NCI-H345 treated with DMSO at 0.1 percent for 48 hours (cell line): ENCODE results near the gene NRP1.

Experiments used
- DNase-seq: peaks from one replicate; lab custom pipeline; 2025; ENCODE audit not compliant: unreplicated experiment; lab: John Stamatoyannopoulos, UW

NRP1 gene

DNA sequence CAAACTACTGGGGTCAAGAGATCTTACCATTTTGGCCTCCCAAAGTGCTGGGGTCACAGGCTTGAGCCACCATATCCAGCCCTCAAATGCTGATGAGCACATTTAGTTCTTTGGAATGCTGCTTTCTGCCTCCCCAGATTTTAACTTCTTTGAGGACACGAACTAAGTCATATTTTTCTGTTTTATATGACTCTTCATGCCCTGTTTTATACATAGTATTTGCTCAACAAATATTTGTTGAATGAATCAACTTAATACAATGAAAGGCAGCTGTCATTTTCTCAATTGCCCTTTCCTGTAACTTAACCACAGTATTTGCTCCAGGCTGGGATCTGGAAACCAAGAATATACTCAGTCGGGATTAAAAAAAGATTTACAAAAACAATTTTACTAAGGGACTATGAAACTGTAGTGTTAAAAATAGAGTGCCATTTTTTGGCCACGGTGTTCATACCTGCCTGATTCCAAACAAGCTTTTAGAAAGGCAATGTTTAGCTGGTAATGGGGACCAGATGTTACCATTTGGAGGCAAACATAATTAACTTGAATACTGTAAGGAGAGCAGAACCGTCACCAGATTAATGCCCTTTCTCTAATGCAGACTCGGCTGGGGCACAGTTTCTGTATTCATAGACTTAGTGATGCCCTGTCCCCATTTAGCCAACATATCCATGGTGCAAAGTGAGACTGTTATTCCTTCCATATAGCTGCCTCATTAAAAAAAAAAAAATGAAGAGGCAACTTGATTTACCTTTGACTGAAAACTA, 117.6 kb downstream of the NRP1 start:
- DNase-seq, result no peak

DNA sequence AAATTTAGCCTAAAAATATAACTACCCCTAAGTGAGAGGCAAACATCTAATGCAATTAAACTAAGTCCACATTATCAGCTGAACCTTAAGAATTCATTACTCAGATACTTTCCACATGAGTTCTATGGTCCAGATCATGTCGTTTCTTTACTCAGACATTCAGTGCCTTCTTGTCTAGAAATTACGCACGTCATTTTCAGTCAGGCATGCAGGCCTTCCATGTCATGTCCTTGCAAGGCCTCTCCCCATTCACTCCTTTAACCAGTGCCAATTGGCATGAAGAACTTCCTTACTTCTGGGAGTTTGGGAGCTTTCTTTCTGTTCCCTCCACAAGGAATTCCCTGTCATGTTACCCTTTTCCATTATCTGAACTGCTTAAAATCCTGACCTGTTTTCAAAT, 118.8 kb downstream of the NRP1 start:
- DNase-seq, result no peak

DNA sequence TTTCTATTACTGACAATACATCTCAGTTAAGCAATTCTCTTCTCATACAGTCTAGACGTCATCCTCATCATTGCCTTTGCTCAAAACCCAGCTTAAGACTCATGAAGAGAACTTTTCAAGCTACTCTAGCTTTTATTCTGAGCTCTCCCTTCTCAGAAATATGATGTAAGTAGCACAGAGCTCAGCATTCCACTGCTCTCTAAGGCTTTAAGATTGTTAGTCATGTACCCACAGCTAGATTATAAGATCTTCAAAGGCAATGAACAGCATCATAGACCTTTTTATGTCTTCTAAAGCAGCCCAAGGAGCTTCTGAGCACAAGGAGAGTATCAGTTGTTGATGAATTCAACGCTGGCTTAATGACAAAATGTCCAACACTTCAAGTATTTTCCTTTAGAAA, 119.3 kb downstream of the NRP1 start:
- no peak for DNase-seq

DNA sequence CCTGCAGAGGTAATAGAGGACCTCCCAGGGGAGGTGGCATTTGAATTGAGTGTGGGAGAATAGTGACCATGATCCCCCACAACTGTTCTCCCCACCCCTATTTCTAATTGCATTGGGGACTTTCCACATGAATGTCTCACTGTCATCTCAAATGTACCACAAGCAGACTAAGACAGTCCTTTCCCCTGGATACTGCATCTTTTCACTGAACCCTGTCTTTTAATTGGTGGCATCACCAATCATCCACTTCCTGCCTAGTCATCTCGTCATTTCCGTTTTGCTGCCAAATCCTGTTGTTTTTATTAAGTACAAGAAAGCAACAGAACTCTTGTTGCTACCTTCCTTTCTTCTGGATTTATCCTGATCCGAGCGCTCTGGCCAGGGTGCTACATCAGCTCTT, 120.3 kb downstream of the NRP1 start:
- DNase-seq, result no peak

DNA sequence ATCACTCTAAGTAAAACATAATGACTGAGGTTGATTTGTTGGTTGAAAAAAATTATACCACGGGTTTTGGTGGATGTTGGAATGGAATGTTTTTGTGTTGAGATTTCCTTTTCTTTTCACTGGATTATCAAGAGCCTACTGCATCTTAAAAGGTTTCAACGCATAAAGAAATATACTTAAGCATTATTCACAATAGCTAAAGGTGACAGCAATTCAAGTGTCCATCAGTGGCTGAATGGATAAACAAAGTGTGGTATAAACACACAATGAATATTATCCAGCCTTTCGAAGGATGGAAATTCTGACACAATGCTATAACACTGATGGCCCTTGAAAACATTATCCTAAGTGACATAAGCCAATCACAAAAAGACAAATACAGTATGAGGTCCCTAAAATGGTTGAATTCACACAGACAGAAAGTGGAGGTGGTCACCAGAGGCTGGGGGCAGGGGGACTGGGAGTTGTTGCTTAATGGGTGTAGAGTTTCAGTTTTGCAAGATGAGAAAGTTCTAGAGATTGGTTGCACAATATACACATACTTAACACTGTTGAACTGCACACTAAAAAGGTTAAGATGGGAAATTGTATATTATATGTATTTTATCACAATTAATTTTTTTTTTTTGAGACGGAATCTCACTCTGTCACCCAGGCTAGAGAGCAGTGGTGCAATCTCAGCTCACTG, 122.3 kb downstream of the NRP1 start:
- no peak for DNase-seq

DNA sequence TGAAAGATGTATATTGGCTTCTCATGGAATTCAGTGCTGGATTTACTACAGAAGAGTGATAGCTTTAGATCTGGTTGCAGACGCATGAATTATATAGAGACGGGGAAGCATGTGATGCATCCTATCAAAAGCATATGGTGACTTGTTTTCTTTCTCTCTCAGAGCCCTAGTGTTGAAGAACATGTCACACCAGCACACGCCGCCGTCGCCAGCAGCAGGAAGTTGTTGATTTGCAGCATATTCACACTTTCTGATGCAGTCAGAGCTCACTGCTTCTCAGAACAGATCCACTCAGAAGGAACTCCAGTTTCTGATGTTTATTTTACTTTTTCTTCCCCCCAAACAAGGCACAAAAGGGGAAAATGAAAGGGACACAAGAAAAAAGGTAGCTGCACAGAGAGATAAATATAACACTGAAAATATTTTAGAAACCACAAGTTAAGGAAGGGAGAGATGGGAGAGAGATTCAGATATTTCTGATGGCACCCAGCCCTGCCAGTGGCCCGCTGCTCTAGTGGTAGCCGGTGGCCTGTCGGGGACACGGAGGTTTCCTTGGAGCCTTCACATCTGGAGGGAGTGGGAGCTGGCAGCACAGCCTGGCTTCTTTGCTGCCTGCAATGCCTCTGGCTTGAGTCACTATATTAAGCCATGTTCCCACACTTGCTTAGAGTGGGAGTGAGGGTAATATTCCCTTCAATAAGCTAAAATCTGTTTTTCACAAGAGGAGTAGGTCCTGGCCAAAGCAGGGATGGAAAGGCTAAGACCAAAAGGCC, 123.2 kb downstream of the NRP1 start:
- no peak for DNase-seq

DNA sequence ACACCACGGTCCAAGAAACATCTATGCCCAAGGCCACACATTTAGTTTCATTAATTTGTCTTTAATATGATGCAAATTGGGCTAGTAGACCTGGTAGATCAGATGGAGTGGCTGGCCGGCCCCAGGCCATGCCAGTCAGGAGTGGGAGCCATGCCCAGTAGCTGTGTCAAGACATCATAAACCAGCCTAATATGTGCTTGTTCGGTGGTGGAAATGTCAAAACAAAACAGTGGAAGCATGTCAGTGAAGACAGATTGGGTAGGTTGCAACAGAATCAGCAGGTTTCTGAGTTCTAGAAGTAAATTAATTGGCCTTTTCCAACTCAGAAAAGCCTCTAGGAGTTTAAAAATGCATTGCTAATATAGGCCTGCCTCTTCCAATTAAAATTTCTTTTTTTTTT, 124.7 kb downstream of the NRP1 start:
- DNase-seq, result no peak

DNA sequence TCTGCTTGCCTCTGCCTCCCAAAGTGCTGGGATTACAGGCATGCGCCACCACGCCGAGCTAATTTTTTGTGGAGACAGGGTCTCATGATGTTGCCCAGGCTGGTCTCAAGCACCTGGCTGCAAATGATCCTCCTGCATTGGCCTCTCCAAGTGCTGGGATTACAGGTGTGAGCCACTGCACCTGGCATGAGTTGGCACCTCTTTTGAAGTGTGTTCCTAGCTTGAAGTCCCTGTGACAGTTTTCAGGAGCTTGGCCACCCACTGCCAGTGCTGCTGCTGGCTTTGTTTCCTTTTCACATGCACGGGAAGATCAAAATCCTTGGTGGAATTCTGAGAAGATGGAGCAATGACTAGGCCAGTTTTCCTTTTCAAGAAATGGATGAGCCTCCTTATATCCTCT, 126.3 kb downstream of the NRP1 start:
- no peak for DNase-seq

DNA sequence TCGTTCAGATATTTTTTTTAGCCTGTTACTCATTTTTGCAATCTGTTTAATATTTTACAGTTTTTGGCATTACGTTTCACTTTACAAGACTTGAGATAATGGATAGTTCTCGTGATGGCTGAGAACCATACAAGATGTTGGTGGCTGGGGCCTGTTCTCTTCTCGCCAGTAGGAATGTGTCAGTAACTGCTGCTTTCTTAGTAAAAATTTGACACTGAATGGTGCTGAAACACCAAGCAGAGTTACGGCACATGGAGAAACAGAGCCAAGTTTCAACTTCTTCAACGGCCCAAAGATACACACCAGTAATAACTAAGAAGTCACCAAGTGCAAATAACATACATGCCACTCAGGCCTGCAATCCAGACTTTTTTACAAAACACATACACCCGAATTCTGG, 130.4 kb downstream of the NRP1 start:
- DNase-seq, result no peak

DNA sequence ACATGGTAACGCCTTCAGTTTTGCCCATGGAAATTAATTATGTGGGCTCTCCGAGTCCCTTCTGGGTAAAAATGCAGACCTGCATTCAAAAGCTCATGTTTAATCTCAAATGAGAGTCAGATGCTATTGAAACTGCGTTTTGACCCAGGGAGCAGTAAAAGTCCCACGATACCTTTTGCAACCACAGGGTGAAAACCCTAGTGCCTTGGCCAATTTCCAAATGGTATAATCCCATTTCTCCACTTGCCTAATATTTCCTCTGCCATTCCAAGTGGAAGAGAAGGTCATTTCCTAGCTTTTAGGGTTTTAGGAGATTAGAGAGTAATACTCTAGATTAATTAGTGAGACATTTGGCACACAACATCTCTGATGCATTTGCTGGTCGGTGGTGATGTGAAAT, 132.5 kb downstream of the NRP1 start:
- DNase-seq, result no peak

DNA sequence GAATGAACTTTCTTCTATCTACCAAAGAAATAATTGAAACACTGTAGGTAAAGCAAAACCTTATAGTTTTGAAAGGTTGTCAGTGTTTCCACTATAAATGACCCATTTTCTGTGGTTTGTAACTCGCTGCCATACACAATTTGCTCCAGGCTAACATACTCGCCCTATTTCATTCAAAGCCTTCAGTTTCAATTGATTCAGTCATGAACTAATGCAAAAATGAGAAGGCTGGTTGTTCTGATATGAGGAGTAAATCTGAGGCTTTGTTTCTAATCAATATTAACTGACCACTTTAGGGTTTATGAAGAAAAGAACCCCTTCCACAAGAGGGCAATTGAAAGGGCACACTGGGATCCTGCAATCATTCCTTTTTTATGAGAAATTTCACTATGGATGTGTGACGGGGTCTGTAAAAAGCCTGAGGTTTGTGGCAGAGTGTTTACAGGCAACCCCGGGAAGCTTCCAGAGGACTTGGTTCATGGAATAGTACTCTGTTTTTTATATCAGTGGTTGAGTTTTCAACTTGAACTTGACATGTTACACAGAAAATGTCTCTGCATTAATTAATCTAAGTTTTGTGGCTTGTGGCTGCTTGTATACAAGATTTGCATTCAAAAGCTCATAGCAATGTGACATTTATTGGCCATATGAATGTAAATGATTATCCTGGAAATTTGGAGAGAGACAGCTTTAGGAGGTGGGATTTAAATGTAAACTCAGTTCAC, 133.2 kb downstream of the NRP1 start:
- no peak for DNase-seq

DNA sequence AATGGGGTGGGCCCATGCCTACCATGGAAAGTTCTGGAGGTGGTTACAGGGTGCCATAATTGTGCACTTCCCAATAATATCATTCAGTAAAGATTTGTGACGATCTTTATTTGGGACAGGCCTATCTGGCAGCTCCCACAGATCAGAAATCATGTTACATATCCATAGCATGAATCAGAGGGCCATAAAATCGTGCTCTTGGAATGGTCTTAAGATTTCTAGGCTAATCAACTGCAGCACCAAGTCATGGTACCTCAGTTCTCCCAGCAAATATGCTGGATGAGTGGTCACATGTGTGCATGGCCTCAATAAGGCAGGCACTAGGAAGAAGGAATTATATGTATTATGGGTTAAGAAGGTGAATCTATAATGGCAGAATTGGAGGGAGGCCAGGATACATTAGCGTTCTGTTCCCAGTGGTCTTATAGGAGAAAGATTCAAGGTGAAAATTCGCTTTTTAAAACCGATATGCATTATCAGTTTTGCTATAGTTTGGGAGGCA, 134.7 kb downstream of the NRP1 start:
- no peak for DNase-seq

DNA sequence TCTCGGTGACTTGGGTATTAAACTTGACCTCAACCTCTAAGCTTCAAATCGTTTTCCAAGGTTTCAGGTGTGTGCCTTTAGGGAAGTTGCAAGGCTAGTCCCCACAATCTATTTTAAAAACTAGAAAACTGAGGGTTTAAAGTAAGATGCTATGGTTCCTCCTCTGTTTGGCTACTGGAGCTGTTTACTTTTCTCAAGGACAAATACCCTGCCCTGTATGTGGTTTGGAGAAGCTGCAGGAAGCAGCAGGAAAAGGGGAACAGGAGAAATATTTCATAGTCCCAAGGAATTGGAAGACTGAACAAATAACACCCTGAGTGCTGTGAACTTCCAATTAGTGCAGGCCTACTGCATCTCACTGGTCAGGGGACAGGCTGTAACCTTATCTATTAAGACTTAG, 135.9 kb downstream of the NRP1 start:
- no peak for DNase-seq

DNA sequence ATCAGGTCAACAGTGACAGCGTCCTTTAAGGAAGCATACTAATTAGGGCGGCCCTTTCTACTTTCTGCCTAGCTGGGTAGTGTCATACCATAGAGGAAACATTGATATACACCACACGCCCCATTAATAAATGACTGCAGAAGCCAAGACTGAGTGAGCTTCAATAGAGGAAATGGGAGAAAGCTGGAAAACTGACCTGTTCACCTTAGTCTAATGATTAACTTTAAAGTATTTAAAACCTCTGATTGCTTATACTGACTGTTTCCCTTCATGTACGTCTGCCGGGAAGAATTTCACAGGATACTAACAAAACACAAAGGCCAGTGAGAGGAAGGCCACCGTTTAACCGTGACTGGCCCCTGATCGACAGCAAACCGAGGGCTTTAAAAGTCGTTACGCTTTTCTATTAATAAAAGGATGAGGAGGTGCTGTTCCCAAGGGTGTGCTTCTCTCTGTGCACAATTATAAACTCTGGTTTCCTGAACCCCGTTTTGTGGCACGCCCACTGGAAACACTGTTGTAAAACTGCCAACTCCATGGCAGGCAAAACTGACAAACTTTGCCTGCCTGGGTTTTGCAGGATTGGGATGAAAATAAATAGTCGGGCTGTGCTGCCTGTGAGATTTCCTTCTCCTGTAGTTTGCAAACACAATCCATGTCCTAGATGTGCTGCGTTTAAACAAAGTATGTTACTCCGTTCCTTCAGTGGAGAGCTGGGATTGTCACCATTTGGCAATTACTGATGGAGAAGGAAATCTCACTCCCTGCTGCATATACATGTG, 137.6 kb downstream of the NRP1 start:
- DNase-seq, result no peak

DNA sequence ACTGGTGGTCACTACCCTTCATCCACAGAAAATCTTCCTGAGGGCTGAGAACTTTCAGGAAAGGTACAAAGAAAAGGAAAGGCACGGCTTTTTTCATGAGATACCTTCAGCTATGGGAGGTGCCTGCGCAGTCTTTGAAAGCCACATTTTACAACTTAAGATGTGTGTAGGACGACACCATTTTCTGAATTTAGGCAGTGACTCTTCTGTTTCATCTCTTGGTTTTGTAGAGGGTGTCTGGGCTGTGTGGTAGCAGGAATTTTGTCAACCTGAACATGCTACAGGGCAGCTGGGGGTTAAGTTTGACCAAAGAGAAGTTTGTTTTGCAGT, 138.1 kb downstream of the NRP1 start:
- no peak for DNase-seq

DNA sequence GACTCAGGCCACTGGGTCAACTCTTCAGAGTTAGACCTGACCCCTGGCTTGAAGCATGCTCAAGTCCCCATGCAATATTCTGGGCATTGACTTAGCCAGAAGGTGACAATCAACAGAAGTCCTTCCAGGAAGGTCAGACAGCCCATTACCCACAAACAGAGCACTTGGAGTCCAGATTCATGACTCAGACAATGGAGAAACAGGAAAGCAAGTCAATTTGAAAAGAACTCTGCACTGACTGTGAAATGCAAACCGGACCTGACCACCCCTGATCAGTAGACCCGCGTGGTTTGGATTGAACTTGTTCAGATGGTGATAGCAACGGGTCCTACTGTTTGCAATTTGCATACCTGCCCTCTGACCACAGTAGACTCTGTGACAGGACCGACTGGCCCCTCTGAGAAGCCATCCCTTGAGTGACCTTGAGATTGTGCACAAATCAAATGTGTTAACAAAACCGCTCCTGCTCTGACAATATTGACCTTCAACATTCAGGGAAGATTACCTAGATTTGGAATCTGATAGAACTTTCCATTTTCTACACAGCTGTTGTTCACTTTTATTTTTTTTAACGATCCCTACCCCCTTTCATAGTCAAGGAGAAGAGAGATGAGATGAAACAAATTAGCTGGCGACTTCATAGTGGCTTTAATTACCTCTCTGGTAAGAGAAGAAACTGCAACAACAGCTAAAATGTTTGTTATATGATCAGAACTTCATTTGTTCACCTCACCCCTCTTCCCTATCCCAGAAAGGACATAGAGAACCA, 138.7 kb downstream of the NRP1 start:
- no peak for DNase-seq

DNA sequence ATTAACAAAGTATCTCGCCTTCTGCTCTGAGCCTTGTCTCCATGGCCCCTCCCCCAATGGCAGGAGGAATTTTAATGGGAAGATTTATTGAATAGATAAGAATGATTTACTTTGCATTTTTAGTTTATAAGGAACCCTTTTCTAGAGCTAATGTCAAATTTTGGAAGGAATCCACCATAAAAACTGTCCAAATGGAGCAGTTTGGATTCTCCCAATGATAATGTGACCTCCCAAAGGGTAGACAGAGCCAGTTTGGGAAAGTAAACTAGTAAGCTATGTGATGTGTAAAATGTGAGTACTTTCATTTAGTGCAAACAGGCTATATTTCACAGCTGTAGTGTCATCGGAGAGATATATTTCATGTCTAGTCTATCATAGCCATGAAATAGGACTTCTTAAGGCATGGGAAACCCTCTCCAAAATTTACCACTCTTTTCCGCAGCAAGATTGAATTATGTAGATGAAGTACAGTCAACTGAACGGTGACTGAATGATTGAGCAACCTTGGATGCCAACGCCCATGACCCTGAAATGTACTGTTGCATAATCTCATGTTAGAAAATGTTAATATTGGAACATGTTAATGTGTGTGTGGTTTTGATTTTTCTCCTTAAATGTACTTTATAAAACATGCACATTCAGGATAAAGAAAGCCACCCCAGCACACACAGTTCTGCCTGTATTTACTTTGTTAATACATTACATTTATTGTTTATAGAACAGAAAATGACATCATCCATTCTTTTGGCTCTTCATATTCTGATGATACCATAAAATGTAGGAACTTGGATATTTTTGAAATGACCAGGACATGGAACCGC, 140.6 kb downstream of the NRP1 start:
- no peak for DNase-seq

DNA sequence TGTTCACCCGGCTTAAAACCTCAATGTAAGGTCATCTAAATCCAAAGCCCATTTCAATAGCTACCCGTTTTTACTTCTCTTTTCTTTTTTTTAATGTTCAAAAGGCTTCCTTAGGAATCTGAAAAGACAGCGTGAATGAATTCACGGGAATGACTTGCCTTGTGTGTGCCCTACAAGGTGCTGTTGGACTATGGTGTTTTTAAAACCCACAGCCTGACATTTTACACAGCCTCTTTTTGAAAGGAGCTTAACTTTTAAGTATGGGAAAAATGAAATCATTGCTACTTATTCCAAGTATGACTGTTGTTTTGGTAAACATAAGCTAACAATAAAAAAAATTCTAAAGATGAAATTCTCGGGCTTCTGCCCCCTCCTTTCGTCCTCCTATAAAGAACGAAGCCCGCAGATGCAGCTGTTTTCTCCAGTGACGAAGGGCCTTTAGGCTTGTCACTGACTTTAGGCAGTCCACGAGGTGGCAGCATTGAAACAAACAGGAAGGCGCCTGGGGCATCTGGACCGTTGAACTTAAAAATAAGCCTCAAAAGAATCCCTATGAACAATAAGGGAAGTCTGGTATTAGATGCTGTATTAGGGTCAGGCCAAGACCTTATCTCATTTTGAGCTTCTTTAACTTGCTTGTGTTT, 141.3 kb downstream of the NRP1 start:
- DNase-seq, result peak; percentile 18

DNA sequence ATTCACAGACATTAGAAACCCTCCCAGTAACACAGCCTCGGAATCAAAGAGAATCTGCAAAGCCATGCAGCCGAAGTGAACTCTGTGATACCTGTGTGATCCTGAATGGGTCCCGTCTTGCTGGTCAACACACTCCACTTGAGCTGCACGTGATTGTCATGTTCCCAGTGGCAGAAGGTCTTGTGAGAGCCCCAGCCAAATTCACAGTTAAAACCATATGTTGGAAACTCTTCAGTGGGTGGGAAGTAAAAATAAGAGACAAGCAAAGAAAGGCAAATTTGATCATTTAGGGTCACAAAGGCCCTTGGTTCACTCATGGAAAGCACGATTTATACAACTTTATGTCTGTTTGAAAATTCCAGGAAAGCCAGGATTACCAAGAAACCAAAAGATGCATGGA, 142.3 kb downstream of the NRP1 start:
- no peak for DNase-seq
